GM21367 (cell line): Measurements from ENCODE around the gene CRB3.
A peak's percentile ranks its signal among the peaks of the same experiment; 100 is the strongest.
"Not testable (repeated sequence)": the region's sequence is repeated elsewhere in the genome, so short reads cannot be mapped to it uniquely, and the experiment has no call there.

ENCODE experiments used
- ATAC-seq: cut with Tn5 transposase; IDR thresholded peaks from one replicate; pipeline ENCODE4 v1.9.1; 2021; ENCODE audit not compliant: unreplicated experiment

CRB3 gene

GRCh38 chr19:6464070-6464873, at the start of gene CRB3:
Gene CRB3, plus strand, starts transcription at chr19:6464271. Its CDS starts 431 bp downstream, at chr19:6464702.
- ATAC-seq = no peak

GRCh38 chr19:6414793-6415590, 49.1 kb upstream of the CRB3 start:
- no peak for ATAC-seq

GRCh38 chr19:6415591-6416190, 48.4 kb upstream of the CRB3 start:
- ATAC-seq = no peak

- no peak for ATAC-seq
These were observed 47.2 kb upstream of the CRB3 start for GRCh38 chr19:6416658-6417405.

GRCh38 chr19:6417713-6418561, 46.1 kb upstream of the CRB3 start:
- no peak for ATAC-seq

GRCh38 chr19:6418562-6418932, 45.5 kb upstream of the CRB3 start:
- no peak for ATAC-seq

DNA sequence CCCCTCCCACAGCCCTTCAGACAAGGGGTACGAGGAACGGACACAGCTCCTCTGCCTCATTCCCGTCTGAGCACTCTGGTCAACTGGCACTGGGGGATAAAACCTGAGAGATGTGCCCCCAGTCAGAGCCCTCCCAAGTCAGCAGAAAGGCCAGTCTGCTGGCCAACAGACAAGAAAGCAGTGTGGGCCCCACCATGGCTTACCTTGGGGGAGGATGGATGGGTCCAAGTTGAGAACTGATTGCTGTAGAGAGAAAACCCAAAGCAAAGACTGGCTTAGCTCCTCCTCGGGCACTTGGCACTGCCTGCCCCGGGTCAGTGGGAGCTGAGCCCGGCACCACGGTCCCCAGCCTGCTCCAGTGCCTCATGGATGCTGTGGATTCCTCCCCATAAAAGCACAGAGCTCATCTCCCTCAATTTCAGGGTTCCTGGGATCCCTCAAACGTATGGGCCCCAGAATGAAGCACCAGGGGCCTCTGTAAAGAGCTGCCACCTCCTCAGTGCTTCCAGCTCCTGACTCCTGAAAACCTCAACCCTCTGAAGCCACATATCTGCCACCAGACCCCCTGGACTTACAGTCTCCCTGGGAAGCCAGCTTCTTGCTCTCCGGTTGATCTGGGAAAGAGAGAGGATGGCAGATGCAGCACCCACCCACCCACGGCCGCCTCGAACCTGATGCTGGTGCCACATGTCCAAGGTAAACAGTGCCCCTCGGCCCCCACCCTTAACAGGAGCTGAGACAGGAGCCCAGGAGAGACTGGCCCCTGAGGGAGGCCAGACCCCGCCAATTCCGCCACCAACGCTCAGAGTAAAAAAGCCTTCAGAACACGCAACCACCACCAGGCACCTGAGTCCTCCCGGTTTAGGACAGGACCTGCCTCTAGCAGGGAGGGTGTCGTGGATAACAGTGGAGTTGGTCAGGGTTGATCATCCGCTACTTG, 42.7 kb upstream of the CRB3 start:
- no peak for ATAC-seq

- ATAC-seq = no peak
These were observed 40.4 kb upstream of the CRB3 start for GRCh38 chr19:6423499-6424194.

- no peak for ATAC-seq
These were observed 39.7 kb upstream of the CRB3 start, which contains the start of gene KHSRP for GRCh38 chr19:6424195-6424938. Gene KHSRP, minus strand, starts transcription at chr19:6424811. Its CDS starts 110 bp downstream, at chr19:6424701.

GRCh38 chr19:6424939-6425731, 38.9 kb upstream of the CRB3 start:
- ATAC-seq = peak; percentile 73

- ATAC-seq = no peak
These were observed 38.1 kb upstream of the CRB3 start for GRCh38 chr19:6425732-6426620.

DNA sequence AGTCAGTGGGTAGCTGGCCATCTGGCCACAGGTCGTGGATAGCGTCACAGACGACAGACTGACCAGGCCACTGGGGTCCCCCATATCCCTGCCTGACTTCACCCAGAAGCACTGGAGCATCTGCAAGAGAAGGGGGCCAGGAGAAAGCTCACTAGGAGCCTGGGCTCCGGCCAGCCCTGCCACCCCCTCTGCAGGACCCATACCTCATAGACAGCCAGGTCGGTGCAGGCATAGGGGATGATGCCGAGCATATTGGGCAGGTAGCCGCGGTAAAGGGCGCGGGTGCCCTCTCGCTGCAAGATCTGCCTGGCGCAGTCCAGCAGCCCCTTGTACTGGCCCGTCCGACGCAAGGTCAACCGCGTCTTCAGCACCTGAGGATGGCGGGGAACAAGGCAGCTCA, 36.9 kb upstream of the CRB3 start:
- ATAC-seq = no peak

GRCh38 chr19:6428692-6429418, 35.2 kb upstream of the CRB3 start:
- ATAC-seq = not testable (repeated sequence)

- ATAC-seq = no peak
These were observed 34.5 kb upstream of the CRB3 start for GRCh38 chr19:6429419-6430221.
